ENCODE results near the gene HIP1R. TPM values are rescaled to one million over a fixed set of nuclear protein-coding genes. Genes with fewer than 3 reads are reported as not detected.

The HIP1R gene
- total RNA-seq, 1 experiment from 2014 or later = 33.1 TPM

GRCh38 chr12:122845041-122845864, 10.0 kb downstream of the HIP1R start:
- TF ChIP-seq EZH2 (IDR thresholded peaks at IDR 0.05; ENCODE audit: low read depth) = no peak
- TF ChIP-seq, protein P1, sequence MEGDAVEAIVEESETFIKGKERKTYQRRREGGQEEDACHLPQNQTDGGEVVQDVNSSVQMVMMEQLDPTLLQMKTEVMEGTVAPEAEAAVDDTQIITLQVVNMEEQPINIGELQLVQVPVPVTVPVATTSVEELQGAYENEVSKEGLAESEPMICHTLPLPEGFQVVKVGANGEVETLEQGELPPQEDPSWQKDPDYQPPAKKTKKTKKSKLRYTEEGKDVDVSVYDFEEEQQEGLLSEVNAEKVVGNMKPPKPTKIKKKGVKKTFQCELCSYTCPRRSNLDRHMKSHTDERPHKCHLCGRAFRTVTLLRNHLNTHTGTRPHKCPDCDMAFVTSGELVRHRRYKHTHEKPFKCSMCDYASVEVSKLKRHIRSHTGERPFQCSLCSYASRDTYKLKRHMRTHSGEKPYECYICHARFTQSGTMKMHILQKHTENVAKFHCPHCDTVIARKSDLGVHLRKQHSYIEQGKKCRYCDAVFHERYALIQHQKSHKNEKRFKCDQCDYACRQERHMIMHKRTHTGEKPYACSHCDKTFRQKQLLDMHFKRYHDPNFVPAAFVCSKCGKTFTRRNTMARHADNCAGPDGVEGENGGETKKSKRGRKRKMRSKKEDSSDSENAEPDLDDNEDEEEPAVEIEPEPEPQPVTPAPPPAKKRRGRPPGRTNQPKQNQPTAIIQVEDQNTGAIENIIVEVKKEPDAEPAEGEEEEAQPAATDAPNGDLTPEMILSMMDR (conservative IDR thresholded peaks at IDR 0.05) = no peak
- no TSS peak for BruUV-seq (replicated peaks)
- Histone ChIP-seq H3K4me2 (no peak overlapping the region), H3K4me3 (no peak overlapping the region), H3K9me3 (ENCODE audit: insufficient read depth, low read depth) (no peaks in the 10 kb centered on the region), H3K27ac (no peak overlapping the region), H3K36me3 (ENCODE audit: low read depth) (no peaks in the 10 kb centered on the region), H2AFZ (no peak overlapping the region), H3K27me3 (ENCODE audit: insufficient read depth, low read depth) (no peaks in the 10 kb centered on the region), H3K79me2 (ENCODE audit: low read depth) (peaks cover 31% of the 10 kb centered on the region), H4K20me1 (ENCODE audit: insufficient read depth) (peaks cover 13% of the 10 kb centered on the region), H3F3A (ENCODE audit: insufficient read depth, low read depth) (peaks cover 22% of the 10 kb centered on the region), H3K9me2 (ENCODE audit: insufficient read depth) (no peaks in the 10 kb centered on the region), H3K4me1 (replicated peaks; ENCODE audit: insufficient read depth) (peaks cover 23% of the 10 kb centered on the region)
- DNase-seq = no peak
- POLR2A ChIA-PET (ENCODE audit: unreplicated experiment) = no interaction called here
- intact Hi-C loops (cut with micrococcal nuclease; ENCODE audit: unreplicated experiment) = no loop called here
- CTCF ChIA-PET = interaction anchor here (0.6 kb wide), 1 partner anchor 105 kb away, joined by 5 read pairs; no protein-coding TSS in a partner anchor

DNA sequence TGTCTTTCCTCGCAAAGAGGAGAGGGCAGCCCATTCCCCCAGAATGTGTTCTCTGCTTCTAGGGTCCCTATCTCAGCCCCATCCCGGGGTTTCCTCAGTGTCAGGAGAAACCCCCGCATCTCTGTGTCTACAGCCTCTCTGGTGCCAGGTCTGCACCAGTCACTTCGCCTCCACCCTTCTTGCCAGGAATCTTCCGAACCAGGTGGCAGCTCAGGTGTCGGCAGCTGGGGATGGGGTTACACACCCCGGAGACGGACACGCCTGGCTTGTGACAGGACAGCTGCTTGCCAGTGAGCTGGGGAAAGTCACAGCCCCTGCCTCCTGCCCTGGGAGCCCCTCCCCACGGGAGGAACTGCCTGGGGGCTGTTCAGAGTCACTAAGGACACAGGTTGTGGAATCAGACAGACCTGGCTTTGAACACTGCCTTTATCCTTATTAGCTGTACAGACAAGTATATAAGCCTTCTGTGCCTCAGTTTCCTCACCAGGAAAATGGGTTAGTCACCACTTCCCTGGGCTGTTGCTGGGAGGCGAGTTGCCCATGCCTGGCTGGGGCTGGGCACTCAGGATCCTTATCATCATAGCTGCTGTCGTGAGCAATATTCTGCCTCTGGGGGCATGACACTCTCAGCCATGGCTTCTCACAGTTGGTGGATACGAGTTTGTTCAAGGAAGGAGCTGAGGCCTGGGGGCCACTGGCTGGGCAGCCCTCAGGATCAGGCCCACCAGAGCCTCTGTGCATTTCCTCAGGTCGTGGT, 10.8 kb downstream of the HIP1R start:
- no peaks in the 10 kb centered on the region for H3K36me3 ChIP-seq (ENCODE audit: low read depth)
- BruUV-seq (replicated peaks) = no TSS peak
- TF ChIP-seq, protein P1 (conservative IDR thresholded peaks at IDR 0.05) = no peak
- no peak for TF ChIP-seq EZH2 (IDR thresholded peaks at IDR 0.05; ENCODE audit: low read depth)
- no peak overlapping the region for H3K4me3 ChIP-seq
- ChIA-PET CTCF (no interaction called here), POLR2A (ENCODE audit: unreplicated experiment) (no interaction called here)
- DNase-seq = no peak
- no peaks in the 10 kb centered on the region for H3K9me2 ChIP-seq (ENCODE audit: insufficient read depth)
- intact Hi-C loops (cut with micrococcal nuclease; ENCODE audit: unreplicated experiment) = no loop called here
- peaks cover 15% of the 10 kb centered on the region for H3K4me1 ChIP-seq (replicated peaks; ENCODE audit: insufficient read depth)
- H2AFZ ChIP-seq = no peak overlapping the region
- H4K20me1 ChIP-seq (ENCODE audit: insufficient read depth) = peaks cover 13% of the 10 kb centered on the region
- H3K79me2 ChIP-seq (ENCODE audit: low read depth) = peaks cover 25% of the 10 kb centered on the region
- H3K4me2 ChIP-seq = no peak overlapping the region
- no peaks in the 10 kb centered on the region for H3K9me3 ChIP-seq (ENCODE audit: insufficient read depth, low read depth)
- H3K27me3 ChIP-seq (ENCODE audit: insufficient read depth, low read depth) = no peaks in the 10 kb centered on the region
- no peak overlapping the region for H3K27ac ChIP-seq
- H3F3A ChIP-seq (ENCODE audit: insufficient read depth, low read depth) = peaks cover 14% of the 10 kb centered on the region

- no peak for DNase-seq
- Histone ChIP-seq H3K36me3 (ENCODE audit: low read depth) (no peaks in the 10 kb centered on the region), H3K9me3 (ENCODE audit: insufficient read depth, low read depth) (no peaks in the 10 kb centered on the region), H3K79me2 (ENCODE audit: low read depth) (peaks cover 23% of the 10 kb centered on the region), H2AFZ (no peak overlapping the region), H3K4me2 (no peak overlapping the region), H3K9me2 (ENCODE audit: insufficient read depth) (no peaks in the 10 kb centered on the region), H4K20me1 (ENCODE audit: insufficient read depth) (peaks cover 11% of the 10 kb centered on the region), H3F3A (ENCODE audit: insufficient read depth, low read depth) (peaks cover 10% of the 10 kb centered on the region), H3K4me3 (no peak overlapping the region), H3K4me1 (replicated peaks; ENCODE audit: insufficient read depth) (peaks cover 6% of the 10 kb centered on the region), H3K27me3 (ENCODE audit: insufficient read depth, low read depth) (no peaks in the 10 kb centered on the region), H3K27ac (no peak overlapping the region)
- intact Hi-C loops (cut with micrococcal nuclease; ENCODE audit: unreplicated experiment) = no loop called here
- ChIA-PET POLR2A (ENCODE audit: unreplicated experiment) (interaction anchor here (0.6 kb wide), 1 partner anchor 255 kb away, joined by 8 read pairs; no protein-coding TSS in a partner anchor), CTCF (no interaction called here)
- no peak for TF ChIP-seq EZH2 (IDR thresholded peaks at IDR 0.05; ENCODE audit: low read depth)
- TF ChIP-seq, protein P1 (conservative IDR thresholded peaks at IDR 0.05) = no peak
- BruUV-seq (replicated peaks) = no TSS peak
Observed at GRCh38 chr12:122846622-122847515, 11.6 kb downstream of the HIP1R start.

All from PC-9 (cell line).